Stimulated activated CD8-positive, alpha-beta memory T cell treated with anti-CD3 and anti-CD28 coated beads, Interleukin-4, amount 100 ng/mL, for 24 hours (primary cell): Measurements from ENCODE around the gene GALNT18.

Source experiments
- DNase-seq: peaks from one replicate; pipeline ENCODE4 v3.0.0-alpha.2; 2020; ENCODE audit warnings: low read depth

Gene GALNT18

DNA sequence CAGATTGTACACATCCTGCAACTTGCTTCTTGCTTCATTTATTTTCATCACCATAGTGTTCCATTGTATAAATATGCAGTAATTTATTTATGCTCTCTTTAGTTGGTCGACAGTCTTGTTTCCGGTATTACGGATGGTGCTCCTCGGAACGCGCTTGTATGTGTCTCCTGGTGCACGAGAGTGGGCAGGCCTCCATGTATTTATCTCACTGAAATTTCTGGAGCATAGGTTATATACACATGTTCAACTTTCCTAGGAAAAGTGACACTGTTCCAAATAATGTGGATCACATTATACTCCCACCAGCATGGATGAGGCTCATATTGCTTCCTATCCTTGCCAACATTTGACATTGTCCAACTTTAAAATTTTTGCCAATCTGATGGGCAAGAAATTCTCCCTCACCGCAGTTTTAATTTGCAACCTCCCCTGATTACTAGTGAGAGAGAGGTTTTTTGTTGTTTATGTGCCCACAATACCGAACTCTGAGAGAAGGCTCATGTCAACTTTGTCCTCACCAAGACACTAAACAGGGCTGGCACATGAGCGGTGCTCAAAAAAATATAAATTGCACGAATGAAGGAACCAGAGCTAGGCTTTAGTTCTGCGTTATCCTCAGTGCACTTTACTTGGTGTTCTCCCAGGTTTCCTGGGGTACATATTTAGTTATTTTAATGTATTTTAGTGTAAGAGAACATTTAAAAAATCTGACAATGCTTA lies 272.5 kb downstream of the GALNT18 start:
- no peak for DNase-seq

GRCh38 chr11:11348303-11348702 lies 273.5 kb downstream of the GALNT18 start:
- DNase-seq = no peak

- no peak for DNase-seq
Measured at GRCh38 chr11:11347592-11347991, 274.2 kb downstream of the GALNT18 start.

DNA sequence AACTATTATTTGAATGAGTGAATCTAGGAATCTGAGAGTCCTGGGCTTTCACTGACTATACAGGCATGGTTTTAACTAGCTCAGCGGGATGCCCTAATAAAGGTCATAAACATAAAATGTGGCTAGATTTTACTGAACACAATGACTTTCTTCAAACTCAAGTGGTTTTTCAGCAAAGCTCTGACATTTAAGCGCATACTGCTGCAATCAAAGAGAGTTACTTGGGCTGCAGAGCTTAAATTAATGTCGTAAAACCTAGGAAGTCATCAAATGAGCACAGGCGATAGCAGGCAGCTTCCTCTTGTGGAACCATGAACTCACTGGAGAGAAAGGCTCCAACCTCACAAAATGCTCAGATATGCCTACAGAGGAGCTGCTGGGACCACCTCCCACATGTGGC lies 275.5 kb downstream of the GALNT18 start:
- no peak for DNase-seq

- no peak for DNase-seq
Measured at GRCh38 chr11:11345099-11345498, 276.7 kb downstream of the GALNT18 start.

- no peak for DNase-seq
Measured at GRCh38 chr11:11344045-11344444, 277.8 kb downstream of the GALNT18 start.

DNA sequence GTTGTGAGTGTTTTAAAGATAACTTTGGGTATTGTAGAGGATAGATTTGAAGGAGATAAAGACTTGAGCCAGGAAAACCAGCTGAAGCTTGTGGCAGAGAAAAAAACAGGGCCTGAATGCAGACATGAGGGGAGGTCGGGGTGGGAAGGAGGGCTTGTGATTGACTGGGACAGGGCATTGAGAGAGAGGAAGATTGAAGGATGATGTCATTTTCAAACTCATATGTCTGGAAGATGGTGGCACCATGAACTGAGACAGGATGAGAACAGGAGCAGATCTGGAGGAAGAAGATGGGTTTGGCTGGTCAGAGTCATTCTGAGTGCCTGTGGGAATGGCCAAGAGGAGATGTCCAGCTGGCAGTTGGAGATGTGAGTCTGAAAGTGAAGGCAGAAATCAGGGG lies 283.5 kb downstream of the GALNT18 start:
- no peak for DNase-seq

DNA sequence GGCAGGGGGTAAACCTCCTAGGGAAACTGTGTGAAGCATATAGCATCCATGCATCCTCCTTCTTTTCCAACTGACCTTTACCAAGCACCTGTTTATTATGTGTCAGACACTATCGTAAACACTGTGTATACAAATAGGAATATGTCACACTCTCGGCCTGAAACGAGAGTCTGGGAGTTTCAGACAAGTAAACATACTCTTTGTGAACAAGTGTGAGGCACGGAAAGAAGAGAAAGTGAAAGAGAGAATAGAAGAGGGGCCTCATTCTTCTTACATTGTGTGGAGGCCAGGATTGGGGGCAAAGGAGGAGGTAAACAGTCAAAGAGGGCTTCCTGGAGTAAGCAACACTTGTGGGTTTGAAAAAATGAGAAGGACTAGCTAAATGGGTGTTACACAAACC lies 285.1 kb downstream of the GALNT18 start:
- no peak for DNase-seq

- no peak for DNase-seq
Measured at GRCh38 chr11:11335043-11335442, 286.8 kb downstream of the GALNT18 start.

GRCh38 chr11:11334607-11335006 lies 287.2 kb downstream of the GALNT18 start:
- DNase-seq = no peak

DNA sequence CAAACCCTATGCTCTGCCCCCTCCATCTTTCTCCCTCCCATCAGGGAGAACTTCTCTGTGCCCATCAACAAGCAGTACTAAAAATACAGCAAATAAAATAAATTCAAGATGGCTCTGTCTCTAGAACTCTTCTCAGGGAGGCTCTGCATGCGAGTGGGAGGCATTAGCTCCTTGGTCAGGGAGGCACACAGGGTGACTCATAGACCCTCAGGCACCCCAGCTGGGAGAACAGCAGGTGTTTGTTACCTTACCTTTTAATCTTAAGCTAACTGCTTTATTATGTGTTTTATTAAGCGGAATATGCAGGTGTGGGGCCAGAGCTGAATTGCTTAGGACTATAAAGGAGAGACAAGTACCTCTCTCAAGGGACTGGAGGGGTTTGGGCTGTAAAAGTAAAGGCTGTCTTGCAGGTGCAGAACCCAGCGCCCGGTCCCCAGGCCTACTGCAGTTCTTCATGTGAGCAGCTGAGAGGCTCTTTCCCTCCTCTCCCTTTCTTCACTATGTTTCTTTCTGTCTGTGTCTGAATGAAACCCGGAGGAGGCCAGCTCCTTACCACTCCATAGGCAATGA lies 289.6 kb downstream of the GALNT18 start:
- DNase-seq = no peak

DNA sequence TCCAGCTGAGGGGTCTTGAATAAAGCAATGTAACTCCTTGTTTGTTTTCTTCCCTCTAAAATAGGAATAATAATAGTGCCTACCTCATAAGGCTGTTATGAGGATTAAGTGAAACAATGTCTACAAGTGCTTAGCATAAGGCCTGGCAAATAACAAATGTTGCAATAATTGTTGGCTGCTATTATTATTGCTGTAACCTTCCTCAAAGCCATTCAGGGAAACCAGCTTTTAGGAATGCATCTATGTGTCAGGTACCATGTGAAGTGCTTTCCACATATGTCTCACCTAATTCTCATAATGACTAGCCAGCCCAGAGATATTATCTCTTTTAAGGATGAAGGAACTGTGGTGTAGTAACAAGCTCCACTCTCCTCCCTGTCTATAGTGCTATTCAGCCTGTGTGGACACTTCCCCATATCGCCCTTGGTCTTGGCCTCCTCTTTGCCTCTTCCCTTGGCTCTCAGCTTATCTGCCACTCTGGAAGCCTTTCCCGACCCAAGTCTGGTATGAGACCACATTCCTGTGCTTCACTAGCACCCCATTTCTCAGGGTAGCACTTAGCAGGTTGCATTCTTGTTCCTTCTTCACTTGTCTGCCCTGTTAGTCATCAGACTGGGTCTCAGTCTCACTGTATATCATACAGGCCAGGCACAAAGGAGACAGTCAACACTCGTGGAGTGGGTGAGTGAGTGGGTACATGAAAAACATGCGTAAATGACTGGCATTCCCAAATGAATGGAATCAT lies 292.6 kb downstream of the GALNT18 start:
- DNase-seq = no peak

DNA sequence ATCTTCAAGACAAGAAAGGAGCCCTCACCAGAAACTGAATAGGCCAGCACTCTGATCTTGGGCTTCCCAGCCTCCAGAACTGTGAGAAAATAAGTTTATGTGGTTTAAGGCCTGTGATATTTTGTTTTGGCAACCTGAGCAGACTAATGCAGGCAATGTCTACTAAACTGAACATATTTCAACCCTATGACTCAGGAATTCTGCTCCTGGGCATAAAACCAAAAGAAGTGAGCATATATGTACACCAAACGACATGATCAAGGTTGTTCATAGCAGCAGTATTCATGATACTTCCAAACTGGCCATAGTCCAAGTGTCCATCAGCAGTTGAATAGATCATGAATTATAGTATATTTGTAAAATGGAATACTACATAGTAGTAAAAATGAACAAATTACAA lies 297.7 kb downstream of the GALNT18 start:
- DNase-seq = no peak

GRCh38 chr11:11322101-11322500 lies 299.7 kb downstream of the GALNT18 start:
- DNase-seq = no peak

DNA sequence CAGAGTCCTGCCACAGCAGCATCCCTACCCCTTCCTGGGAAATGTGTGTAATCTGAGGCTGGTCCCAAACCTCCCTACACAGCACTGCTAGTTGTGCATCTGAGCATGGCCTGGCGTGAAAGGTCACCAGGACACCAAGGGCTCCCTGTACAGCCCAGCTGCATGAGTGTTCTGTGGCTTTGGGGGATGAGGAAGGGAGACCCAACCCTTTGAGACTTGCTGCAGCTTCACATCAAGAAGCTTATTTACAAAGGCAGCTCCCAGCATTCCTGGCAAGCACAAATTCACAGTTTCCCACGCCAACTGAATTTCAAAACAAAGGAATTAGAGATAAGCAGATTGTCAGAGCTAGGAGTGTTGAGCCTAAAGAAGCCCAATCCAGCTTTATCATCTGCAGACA lies 301.0 kb downstream of the GALNT18 start:
- DNase-seq = no peak

DNA sequence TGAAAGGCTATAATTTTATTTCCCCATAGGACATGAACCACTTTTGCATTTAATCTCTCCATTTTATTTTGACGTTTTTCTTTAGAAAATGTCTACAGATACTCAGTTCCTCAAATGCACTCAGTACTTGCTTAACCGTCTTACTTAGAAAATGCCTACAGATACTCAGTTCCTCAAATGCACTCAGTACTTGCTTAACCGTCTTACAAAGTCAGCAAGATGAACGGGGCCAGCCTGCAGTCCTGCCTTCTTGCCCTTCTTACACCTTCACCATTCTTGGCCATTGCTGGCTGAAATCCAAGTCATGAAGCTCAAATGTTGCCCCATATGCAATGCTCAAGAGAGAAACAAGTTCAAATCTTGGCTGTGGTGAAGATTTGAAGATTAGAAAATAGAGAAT lies 302.8 kb downstream of the GALNT18 start:
- no peak for DNase-seq

GRCh38 chr11:11318461-11318860 lies 303.3 kb downstream of the GALNT18 start:
- DNase-seq = no peak

- DNase-seq = no peak
Measured at GRCh38 chr11:11316651-11317230, 305.1 kb downstream of the GALNT18 start.

GRCh38 chr11:11313902-11314692 lies 307.7 kb downstream of the GALNT18 start:
- DNase-seq = no peak

DNA sequence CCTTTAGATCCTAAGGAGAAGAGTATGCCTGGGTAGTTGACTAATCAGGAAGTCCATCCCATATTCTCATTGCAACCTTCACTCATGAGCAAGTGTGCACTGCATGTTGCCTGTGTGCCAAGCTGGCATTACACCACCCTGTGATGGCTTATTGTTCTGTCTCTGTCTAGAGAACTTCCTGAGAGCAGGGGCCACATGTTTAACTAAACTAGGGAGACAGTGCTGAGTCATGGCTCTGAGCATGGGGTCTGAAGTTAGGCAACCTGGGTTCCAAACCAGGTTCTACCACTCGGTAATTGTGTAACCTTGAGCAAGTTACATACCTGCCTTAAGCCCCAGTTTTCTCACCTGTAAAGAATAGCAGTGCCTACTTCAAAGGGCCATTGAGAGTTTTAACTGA lies 308.4 kb downstream of the GALNT18 start:
- no peak for DNase-seq

DNA sequence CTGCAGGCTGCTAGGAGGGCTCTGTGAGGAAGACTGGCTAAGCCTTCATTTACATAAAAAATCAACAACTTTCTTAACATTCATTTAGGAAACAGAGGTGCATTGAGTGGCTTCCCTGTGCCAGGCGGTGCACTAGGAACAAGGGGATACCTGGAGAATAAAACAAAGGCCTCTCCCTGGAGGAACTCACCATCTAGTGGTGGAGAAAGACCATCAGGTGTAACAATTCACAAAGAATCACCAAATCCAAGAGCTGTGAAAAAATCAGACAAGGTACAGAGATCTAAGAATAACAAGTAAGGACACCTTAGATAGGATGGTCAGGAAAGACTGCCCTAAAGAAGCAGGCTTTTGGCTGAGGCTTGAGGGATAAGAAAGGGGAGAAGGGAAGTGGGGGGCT lies 309.1 kb downstream of the GALNT18 start:
- DNase-seq = no peak

DNA sequence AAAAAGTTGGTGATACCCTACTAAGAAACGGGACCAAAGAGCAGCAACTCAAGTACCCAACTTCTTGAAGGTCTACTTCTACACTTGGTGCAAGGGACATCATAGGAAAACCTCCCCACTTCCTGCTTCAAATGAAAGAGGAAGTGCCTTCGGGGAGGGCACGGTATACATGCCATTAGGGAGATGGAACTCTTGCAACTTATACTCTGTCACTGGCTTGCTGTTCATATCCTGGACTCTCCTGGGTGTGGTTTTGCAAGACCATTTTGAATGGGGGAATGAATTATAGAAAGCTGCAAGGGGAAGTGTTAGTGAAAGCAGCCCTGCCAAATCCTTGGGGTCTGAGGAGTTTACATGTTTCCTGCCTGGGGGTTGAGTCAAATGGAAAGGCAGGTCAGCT lies 310.6 kb downstream of the GALNT18 start:
- no peak for DNase-seq
